ENCODE measurements around the gene MYB. TPM values are rescaled to one million over a fixed set of nuclear protein-coding genes. Genes with fewer than 3 reads are reported as not detected.

The MYB gene
- total RNA-seq, 1 experiment from 2014 or later, result 0.05 TPM

DNA sequence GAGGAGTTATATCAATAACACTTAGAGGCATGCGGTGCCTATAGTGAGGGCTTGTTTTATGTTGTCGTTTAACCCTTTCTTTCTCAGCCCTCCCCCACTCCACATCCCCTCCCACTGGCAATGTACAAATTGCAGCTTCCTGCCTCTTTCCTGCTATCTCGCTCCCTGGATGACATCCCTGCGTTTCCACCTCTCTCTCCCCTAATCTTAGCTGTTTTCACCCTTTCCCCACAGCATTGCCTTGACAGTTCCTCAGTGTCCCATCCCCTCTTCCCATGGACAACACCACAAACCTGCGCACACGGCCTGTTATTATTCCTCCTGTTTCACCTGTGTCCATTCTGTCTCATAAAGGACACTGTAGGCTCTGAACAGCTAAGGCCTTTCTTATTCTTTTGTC, 34.5 kb downstream of the MYB start:
- no peak for DNase-seq (ENCODE audit: extremely low read depth, low read depth)

DNA sequence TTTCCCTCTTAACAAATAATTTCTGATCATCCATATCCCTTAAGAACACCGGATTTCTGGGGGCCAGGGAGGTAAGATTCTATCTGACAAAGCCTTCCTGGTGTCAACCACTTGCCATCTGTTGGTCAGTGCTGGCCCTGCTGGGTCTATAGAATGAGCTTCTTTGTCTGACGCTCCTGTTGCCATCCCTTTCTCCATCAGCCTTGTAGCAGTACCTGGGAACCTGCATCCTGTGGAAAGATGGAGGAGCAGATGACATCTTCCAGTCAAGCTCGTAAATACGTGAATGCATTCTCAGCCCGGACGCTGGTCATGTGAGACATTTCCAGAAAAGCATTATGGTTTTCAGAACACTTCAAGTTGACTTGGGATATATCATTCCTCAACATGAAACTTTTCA, 36.6 kb downstream of the MYB start:
- no peak for DNase-seq (ENCODE audit: extremely low read depth, low read depth)

DNA sequence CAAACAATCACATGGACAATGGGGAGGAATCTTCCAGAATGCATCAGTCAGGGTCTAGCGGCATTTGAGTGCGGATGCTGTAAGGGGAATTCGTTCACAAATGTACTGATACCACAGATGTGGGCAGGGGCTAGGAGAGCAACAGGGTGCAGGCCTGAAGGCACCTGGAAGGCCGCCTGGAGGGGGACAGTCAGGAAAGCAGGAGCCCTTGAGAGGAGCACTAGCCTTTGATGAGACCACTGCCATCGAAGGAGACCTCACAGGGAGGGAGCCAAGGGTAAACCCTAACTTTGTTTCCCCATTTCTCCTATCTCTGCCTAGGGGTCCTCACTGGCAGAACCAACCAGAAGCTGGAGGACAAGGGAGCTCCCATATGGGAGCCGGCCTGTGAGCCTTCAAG, 38.2 kb downstream of the MYB start:
- no peak for DNase-seq (ENCODE audit: extremely low read depth, low read depth)

DNA sequence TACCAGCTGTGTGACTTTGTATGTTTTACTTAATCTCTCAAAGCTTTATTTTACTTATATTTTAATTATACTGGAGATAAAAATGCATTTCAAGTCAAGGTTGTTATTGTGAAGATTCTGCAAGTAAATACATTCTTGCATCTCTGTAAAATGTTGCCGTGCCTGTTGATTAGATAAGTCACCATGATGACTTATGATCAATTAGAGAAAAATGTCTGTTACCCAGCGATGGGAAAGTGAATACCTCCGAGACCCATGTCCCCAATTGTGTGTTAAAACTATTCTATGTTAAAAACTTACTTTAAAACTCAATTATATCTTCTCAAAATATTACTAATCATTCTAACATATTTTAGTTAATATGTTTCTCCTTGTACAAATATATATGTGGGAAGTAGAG, 39.9 kb downstream of the MYB start:
- no peak for DNase-seq (ENCODE audit: extremely low read depth, low read depth)

DNA sequence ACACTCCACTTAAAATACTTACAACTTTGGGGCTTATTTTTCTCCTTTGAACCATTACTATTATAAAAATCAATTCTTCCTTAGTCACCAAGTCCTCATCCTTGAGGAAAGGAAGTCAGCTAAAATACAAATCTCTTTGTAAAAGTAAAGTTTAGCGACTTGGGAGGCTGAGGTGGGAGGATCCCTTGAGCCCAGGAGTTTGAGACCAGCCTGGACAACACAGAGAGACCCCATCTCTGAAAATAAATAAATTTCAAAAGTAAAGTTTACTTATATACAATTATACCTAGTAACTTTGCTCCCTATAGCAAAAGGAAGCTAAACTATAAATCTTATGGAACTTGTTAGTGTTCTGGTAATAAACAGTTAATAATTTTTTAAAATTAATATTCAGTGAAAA, 40.4 kb downstream of the MYB start:
- no peak for DNase-seq (ENCODE audit: extremely low read depth, low read depth)

DNA sequence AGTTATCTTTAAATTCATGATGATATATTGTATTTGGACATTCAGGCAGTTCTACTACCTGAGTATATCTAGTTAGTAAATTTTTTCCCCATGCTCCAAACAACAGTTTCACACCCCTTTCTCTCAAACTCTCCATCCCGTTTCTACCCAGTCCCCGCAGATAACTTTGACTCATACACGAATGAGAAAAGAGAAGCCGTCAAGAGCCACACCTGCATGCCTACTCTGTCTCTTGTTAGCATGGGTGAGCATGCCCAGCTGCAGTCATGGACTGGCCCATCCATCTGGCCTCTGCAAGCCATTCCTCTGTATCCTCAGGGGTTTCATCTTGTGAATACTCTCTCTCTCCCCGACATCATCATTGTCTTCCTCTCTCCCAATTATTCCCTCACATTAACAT, 41.5 kb downstream of the MYB start:
- DNase-seq (ENCODE audit: extremely low read depth, low read depth), result no peak

DNA sequence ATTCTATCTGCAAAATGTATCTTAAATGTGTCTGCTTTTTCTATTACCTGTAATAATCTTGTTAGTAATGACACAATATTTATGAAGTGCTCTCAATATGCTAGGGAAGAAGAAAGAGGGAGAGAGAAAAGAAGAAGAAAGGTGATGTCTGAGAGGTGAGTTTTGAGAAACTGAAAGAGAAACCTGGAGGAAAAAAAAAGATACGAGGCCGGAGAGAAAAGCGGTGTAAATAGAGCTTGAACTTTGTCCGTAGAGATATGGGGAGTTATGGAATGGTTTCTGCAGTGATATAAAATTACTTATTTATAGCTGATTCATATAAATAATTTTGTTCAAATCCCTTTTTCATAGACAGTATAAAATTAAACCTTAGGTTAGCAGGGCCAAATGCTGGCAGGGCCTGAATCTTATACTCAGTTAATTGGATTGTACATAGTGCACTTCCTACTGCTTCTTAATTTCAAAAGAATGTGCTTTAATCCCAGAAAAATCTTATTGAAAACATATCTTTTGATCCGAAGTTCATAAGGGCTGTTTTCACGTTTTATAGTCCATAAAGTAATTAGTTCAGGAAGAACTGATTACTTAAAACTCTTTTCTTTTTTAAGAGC, 43.0 kb downstream of the MYB start:
- DNase-seq (ENCODE audit: extremely low read depth, low read depth), result no peak

DNA sequence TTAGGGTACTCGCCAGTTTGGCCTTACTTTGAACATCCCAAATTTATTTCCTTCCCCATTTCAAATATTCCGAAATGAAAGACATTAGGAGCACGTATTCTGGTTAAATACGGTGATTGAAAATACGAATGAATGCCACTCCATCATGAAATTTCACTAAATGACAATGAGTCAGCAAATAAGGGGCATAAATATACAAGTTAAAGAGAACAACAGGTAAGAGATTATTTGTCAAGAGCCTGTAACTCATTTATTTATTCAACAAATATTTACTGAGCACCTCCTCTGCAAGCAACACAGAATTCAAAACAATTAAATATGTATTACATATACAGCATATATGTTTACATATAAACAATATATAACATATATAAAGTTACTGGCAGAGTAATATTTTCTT, 44.8 kb downstream of the MYB start:
- DNase-seq (ENCODE audit: extremely low read depth, low read depth), result no peak

DNA sequence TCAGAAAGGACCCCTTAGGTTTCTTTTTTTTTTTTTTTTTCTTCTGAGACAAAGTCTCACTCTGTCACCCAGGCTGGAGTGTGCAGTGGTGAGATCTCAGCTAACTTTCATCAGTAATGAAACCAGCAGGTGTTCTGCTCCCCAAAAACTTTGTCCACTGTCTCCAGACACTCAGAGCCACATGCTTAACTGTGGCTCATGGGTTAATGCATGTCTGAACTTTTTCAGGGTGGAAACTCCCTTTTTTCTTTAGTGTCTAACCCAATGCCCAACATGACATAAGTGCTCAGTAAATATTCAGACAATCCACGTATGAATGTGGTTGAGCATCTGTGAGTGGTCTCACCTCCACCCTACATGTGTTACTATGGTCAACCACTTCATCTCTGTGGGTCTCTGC, 45.4 kb downstream of the MYB start:
- DNase-seq (ENCODE audit: extremely low read depth, low read depth), result no peak

DNA sequence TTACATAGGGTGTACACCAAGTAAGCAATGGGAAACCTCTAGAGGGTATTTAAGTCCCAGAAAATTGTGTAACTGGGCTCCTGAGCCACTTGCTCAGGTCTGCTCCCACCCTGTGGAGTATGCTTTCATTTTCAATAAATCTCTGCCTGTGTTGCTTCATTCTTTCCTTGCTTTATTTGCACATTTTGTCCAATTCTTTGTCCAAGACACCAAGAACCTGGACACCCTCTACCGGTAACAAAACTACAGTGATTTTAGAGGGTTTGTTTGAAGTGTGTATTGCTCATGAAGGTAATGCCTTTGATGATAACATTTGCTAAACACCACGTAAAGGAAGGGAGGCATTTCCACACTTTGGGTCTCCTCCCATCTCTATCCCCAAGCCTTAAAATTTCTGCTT, 46.2 kb downstream of the MYB start:
- no peak for DNase-seq (ENCODE audit: extremely low read depth, low read depth)

DNA sequence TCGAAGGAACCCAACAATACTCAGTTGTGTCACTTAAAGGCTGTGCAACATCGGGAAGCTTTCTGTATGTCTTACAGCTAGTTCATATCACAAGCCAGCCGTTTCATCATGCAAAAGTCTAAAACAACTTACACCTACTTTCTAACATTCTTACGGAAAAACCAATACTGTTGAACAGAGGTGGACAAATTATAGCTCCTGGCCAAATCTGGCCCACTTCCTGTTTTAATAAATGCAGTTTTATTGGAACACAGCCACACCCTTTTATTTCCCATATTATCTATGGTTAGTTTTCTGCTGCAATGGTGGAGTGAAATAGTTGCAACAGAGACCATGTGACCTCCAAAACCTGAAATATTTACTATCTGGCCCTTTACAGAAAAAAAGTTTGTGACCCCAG, 46.6 kb downstream of the MYB start:
- DNase-seq (ENCODE audit: extremely low read depth, low read depth), result no peak

DNA sequence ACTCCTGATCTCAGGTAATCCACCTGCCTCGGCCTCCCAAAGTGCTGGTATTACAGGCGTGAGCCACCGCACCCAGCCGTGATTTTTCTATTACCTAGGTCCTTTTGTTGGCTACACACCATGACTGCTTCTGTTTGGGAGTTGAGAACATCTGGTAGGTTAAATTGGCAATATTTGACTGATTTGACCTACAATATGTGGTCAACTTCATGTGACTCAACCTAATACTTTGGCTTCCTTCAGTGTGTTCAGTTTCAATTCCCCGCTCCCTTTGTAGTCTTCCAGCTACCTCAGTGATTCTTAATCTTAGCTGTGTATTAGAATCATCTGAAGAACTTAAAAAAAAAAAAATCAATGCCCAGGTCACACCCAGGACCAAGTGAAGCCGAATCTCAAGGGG, 47.4 kb downstream of the MYB start:
- DNase-seq (ENCODE audit: extremely low read depth, low read depth), result no peak

DNA sequence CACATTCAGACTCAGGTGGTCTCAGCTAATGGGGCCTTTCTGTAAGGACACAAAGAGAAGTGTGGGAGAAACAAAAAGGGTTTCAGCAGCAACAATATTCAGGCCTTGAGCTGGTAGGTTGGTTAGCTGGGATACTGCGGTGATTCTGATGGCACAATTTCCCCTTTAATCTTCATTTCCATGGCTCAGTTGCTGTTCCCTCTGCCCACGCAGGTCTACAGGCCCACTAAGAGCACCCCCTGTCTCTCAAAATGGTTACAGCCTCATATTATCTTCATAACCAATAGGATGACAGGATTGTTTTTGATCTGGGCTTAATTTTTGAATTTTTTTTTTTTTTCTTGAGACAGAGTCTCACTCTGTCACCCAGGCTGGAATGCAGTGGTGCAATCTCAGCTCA, 48.9 kb downstream of the MYB start:
- no peak for DNase-seq (ENCODE audit: extremely low read depth, low read depth)

DNA sequence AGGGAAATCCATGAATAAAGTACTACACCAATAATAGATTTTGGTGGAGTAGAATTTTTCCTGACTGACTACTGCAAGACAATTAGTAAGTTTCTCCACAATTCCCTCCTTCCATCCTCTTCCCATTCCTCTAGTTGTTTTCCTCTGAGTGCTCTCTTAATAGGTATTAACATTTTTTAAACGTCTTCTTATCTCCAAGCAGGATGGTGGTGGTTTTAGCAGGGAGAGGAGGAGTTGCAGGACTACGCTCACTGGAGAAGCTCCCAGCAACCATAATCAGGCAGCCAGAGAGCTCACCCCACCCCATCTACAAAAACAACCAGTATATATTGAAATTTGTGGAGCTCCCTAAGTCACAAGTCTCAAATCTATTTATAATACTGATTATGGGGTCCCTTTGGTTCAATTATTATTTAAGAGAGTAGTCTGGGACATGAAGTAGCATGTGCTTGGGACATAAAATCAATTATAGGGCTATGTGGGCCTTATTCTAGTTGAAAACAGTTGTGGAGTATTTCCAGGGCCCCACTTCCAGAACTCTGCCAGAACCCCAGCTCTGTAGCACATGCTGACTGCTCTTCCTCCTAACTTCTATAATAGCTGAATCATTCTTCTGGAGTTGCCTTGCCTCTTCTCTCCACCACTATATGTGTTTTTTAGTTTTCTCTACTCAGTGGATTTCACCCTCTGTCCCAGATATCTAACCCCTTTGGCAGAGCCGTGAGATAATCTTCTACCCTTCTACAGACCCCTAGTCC, 49.8 kb downstream of the MYB start:
- no peak for DNase-seq (ENCODE audit: extremely low read depth, low read depth)

DNA sequence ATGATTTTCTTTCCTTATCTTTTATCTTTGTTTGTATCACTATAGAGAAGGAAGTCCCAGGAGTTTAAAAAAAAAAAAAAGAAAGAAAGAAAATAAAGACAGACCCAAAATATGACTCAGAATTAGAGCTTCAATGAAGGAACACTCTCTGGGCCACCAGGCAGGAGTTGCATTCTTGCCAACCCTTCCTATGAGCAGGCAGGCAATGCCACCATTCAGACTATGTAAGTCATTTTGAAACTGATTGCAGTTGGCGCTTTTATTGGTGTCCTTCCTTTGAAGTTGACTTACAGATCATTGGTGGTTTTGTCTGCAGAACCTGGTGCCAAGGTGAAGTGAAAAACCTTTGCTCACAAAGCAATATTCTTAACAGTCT, 50.3 kb downstream of the MYB start:
- no peak for DNase-seq (ENCODE audit: extremely low read depth, low read depth)

DNA sequence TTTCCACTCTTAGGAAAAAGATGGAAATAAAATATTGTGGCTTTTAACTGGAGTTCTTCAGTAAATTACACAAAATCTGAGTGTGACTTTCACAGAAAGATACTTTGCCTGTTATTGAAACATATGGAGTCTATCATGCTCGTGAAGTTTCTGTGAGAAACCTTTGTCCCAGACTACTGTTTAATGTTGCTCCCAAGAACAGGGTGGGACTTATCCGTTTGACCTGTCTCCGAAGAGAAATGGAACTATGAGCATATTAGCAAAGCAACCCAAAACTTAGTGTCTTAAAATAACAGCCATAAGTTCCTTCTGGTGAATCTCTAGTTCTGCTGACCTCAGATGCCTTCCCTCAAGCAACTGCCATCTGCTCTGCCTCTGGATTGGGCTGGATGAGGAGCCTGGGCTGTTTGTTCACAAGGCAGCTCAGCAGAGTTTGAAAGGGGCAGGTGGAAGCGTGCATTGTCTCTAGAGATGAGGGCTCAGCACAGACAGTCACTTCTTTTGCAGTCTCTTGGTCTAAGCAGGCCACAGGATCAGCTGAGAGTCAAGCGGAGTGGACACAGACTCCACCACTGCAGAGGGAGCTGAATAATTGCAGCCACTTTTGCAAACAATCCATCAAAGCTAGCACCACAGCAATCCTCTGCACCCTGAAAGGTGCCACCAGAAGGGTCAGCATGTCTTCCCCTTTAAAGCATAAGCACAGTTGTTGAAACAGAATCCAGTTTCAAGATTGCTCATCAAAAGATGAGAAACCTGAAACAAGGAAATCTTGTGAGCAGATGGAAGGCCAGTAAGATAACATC, 52.8 kb downstream of the MYB start:
- no peak for DNase-seq (ENCODE audit: extremely low read depth, low read depth)

DNA sequence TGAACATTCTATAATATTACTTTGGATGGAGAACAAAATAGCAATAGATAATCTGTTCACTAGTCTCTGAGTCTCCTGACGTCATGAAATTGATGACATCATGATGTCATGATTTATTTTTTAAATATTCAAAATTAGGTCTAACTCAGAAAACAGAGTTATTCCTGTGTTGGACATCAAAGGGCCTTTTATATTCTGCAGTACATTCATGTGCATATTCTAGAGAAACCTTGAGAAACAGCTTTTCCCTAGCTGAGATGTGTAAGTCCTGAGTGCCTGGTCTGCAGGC, 53.3 kb downstream of the MYB start:
- no peak for DNase-seq (ENCODE audit: extremely low read depth, low read depth)

DNA sequence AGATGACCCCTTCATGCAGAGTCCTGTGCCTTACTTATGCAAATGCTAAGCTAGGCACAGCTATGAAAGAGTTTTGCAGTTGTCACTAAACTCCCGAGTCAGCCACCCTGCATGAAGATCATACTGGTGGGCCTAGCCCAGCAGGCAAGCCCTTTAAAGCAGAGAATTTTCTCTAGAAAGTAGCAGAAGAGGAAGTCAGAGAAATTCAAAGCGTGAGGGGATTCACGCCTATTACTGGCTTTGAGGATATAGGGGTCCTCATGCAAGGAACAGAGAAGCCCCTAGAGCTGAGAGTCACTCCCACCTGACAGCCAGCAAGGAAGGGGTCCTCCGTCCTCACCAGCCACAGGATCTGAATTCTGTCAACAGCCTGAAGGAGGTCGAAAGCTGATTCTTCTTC, 54.6 kb downstream of the MYB start:
- DNase-seq (ENCODE audit: extremely low read depth, low read depth), result no peak

DNA sequence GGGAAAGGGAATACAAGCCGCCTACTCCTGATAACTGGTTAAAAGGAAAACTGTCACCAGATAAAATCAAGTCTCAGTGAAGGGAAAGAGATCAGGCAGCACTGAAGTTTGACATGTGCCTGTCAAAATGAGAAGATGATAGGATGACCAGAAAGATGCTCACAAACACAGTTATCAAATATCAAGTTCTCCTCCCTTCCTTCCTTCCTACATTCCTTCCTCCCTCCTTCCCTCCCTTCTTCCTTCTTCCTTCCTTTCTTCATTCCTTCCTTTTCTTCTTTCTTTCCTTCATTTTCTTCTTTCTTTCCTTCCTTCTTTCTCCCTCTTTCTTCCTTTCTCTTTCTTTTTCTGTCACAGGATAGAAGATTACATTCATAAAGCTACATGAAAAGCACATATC, 55.2 kb downstream of the MYB start:
- no peak for DNase-seq (ENCODE audit: extremely low read depth, low read depth)

DNA sequence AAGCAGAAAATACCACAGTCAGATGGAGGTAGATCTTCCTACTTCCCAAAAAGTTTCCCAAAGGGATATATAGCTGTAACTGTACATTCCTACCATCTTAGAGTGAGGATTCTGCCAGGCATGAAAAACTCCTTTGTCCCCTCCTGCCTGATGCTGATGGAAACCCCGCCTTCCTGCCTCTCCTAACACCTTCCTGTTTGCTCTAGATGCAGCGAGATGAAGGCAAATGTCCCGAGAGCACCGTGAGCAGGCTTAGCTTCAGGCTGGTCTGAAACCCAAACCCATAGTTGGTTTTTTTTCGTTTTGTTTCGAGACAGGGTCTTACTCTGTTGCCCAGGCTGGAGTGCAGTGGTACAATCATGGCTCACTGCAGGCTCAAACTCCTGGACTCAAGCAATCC, 55.6 kb downstream of the MYB start:
- no peak for DNase-seq (ENCODE audit: extremely low read depth, low read depth)

DNA sequence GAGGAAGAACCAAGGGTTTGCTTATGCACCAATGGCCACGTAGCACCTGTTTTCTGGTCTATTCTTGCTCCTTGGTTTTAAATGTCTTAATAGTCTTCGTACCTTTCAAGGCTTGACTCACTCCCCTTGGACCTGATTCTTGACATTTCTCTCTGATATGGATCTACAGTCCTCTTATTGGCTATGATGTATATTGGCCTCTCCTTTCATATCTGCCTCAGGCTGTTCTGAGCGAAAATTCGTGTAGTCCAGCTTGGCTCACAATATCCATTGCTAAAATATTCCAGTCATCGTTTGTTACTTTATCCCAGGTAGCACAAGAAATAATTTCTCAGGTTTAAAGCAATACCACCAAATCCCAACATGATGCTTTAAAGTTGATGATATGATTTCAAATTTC, 59.6 kb downstream of the MYB start:
- DNase-seq (ENCODE audit: extremely low read depth, low read depth), result no peak

All from NCI-H460 (cell line).